Measurements from ENCODE around the gene ZEB2.

The ZEB2 gene

DNA sequence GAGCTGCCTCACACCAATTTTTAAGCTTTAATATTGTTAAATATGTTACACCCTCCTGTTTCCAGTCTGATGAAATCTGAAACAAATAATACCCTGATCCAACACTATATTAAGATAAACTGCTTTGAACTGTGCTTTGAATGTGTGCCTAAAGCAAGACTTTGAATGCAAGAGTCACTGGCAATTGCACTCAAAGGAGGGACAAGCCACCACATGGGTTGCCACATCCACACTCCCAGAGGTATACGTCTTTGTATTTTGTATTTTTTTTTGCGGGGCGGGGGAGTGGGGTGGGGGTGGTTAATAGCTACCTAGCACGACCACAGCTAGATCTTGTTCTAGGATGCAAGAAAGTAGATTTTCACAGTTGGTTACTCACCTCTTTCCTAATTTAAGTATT is 1.8 kb upstream of the ZEB2 start:
- H3K27ac ChIP-seq: no peak overlapping the region
- no peak overlapping the region for H3K4me3 ChIP-seq (IDR thresholded peaks at IDR 0.05; ENCODE audit: insufficient read depth, low read depth, low read length)
- peaks cover 21% of the 10 kb centered on the region for H3K4me1 ChIP-seq (ENCODE audit: low read depth, poor library complexity, severe bottlenecking)
- H3K36me3 ChIP-seq (ENCODE audit: insufficient read depth): no peaks in the 10 kb centered on the region
- no peak overlapping the region for H3K4me2 ChIP-seq
- no peaks in the 10 kb centered on the region for H3K27me3 ChIP-seq (ENCODE audit: insufficient read depth, low read depth)
- TF ChIP-seq, protein P1, sequence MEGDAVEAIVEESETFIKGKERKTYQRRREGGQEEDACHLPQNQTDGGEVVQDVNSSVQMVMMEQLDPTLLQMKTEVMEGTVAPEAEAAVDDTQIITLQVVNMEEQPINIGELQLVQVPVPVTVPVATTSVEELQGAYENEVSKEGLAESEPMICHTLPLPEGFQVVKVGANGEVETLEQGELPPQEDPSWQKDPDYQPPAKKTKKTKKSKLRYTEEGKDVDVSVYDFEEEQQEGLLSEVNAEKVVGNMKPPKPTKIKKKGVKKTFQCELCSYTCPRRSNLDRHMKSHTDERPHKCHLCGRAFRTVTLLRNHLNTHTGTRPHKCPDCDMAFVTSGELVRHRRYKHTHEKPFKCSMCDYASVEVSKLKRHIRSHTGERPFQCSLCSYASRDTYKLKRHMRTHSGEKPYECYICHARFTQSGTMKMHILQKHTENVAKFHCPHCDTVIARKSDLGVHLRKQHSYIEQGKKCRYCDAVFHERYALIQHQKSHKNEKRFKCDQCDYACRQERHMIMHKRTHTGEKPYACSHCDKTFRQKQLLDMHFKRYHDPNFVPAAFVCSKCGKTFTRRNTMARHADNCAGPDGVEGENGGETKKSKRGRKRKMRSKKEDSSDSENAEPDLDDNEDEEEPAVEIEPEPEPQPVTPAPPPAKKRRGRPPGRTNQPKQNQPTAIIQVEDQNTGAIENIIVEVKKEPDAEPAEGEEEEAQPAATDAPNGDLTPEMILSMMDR (conservative IDR thresholded peaks at IDR 0.05; ENCODE audit: low read depth, low read length): no peak
- no peak overlapping the region for H3K9ac ChIP-seq
- no peaks in the 10 kb centered on the region for H4K20me1 ChIP-seq (ENCODE audit: insufficient read depth)
- no peak overlapping the region for H2AFZ ChIP-seq (ENCODE audit: low read depth)
- H3K79me2 ChIP-seq (ENCODE audit: insufficient read depth, low read depth): no peaks in the 10 kb centered on the region

DNA sequence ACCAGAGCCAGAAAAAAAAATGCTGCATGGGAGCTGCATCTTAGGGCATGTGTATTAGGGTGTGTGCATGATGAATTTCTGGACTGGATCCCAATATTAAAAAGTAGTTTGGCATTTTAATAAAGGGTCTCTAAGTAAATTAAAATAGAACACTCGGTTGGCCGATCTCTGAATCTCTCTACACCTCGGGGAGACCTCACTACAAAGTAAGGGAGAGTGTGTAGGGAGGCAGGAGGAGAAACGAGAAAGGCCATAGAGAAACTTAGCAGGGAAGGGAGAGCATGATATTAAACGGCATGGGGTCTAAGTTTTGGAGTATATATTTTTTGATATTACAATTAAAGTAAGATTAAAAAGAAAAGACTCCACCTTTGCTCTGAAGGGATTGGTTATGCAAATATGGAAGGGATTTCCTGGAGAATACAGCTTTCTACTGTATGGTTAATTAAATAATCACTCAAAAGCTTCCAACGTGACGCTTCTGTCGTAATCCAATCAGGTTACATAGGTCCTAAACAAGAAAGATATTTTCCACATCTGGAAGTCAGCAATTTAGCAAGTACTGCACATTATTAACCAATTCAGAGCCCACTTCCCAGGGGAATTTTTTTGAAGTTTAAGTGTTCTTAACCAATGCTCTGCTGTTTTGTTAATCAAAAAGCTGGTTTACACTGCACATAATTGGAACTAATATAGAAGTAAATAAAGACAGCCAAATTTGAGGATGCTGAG is 1.0 kb upstream of the ZEB2 start:
- Histone ChIP-seq H3K4me1 (ENCODE audit: low read depth, poor library complexity, severe bottlenecking) (peaks cover 21% of the 10 kb centered on the region), H4K20me1 (ENCODE audit: insufficient read depth) (no peaks in the 10 kb centered on the region), H3K36me3 (ENCODE audit: insufficient read depth) (no peaks in the 10 kb centered on the region), H3K27me3 (ENCODE audit: insufficient read depth, low read depth) (no peaks in the 10 kb centered on the region), H2AFZ (ENCODE audit: low read depth) (no peak overlapping the region), H3K4me3 (IDR thresholded peaks at IDR 0.05; ENCODE audit: insufficient read depth, low read depth, low read length) (no peak overlapping the region), H3K4me2 (no peak overlapping the region), H3K27ac (no peak overlapping the region), H3K9ac (no peak overlapping the region), H3K79me2 (ENCODE audit: insufficient read depth, low read depth) (no peaks in the 10 kb centered on the region)
- TF ChIP-seq, protein P1 (conservative IDR thresholded peaks at IDR 0.05; ENCODE audit: low read depth, low read length): no peak

DNA sequence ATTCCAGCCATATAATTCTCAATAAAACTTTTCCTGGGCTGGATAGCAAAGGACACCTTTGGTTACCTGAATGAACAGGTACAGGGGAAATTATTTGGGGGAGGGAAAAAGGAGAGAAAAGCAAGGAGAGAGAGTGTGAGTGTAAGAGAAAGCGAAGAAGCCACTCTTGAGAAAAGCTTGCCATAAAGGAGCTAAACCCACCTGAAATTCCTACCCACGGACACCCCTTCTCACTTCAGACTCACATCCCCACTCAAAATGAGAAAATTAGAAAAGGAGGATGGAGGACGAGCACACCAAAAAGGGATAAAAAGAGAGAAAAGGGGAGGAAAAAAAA is 354 bp downstream of the ZEB2 start:
- Histone ChIP-seq H3K4me3 (IDR thresholded peaks at IDR 0.05; ENCODE audit: insufficient read depth, low read depth, low read length) (no peak overlapping the region), H3K79me2 (ENCODE audit: insufficient read depth, low read depth) (no peaks in the 10 kb centered on the region), H3K4me2 (peak overlapping the region; percentile 73), H3K27me3 (ENCODE audit: insufficient read depth, low read depth) (no peaks in the 10 kb centered on the region), H3K4me1 (ENCODE audit: low read depth, poor library complexity, severe bottlenecking) (peaks cover 23% of the 10 kb centered on the region), H2AFZ (ENCODE audit: low read depth) (no peak overlapping the region), H3K27ac (no peak overlapping the region), H3K9ac (no peak overlapping the region; the same call in 1 of the 2 replicates), H3K36me3 (ENCODE audit: insufficient read depth) (no peaks in the 10 kb centered on the region), H4K20me1 (ENCODE audit: insufficient read depth) (no peaks in the 10 kb centered on the region)
- TF ChIP-seq, protein P1 (conservative IDR thresholded peaks at IDR 0.05; ENCODE audit: low read depth, low read length): no peak

DNA sequence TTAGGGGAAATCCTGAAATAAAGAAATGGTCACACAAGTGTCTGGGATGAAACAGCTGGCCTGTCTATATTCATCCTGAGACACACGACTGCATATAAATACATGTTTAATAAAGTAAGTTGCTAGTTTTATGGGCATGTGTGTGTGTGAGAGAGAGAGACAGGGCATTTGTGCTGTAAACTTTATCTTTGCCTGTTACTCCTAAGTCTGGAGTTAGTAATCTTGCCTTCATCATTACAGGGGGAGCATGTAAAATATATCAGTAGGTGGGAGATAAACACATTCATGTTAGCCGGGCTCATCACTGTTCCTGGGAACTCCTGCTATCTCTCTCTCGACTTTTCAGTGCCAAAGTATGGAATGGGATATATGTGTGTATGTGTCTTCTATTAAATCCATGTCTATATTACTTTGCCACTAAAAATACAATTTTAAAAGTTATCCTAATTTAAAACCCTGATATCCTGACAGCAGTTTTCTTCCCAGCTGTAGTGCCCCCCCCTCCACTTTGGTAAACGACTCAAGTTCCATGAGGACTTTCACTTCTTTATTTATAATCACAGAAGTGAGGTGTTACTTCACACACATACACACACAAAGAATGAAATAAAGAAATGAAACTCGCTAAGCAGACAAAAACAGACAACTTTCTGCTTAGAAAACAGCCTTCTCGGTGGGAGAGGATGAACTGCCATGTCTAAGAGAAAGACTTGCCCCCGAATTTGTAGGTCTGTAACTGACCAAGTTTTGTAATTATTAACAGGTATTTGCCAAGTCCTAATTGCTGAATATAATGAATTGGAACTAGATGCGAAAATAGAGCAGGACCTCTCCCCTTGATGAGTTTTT is 947 bp downstream of the ZEB2 start:
- no peak overlapping the region for H3K27ac ChIP-seq
- no peak overlapping the region for H3K4me3 ChIP-seq (IDR thresholded peaks at IDR 0.05; ENCODE audit: insufficient read depth, low read depth, low read length)
- H2AFZ ChIP-seq (ENCODE audit: low read depth): no peak overlapping the region

More for the DNA sequence above, 947 bp downstream of the ZEB2 start:
- Histone ChIP-seq H4K20me1 (ENCODE audit: insufficient read depth) (no peaks in the 10 kb centered on the region), H3K79me2 (ENCODE audit: insufficient read depth, low read depth) (no peaks in the 10 kb centered on the region), H3K4me1 (ENCODE audit: low read depth, poor library complexity, severe bottlenecking) (peaks cover 23% of the 10 kb centered on the region), H3K4me2 (peak overlapping the region; percentile 73), H3K9ac (no peak overlapping the region; the same call in 1 of the 2 replicates), H3K27me3 (ENCODE audit: insufficient read depth, low read depth) (no peaks in the 10 kb centered on the region), H3K36me3 (ENCODE audit: insufficient read depth) (no peaks in the 10 kb centered on the region)
- TF ChIP-seq, protein P1 (conservative IDR thresholded peaks at IDR 0.05; ENCODE audit: low read depth, low read length): no peak

Measured in KMS-11 (cell line).